Lower leg skin (tissue), 4 donors: ENCODE measurements around the gene NT5E. TPM values are rescaled to one million over a fixed set of nuclear protein-coding genes. Genes with fewer than 3 reads are reported as not detected.

Experiments
- DNase-seq, 2 donors: peaks; one replicate each; pipeline ENCODE4 v3.0.0-alpha.2; 2019; ENCODE audit warnings: low spot score in 2 of 2
- H3K4me3 ChIP-seq: fragments of 200-600 bp; sonication (generic); 2 replicates; pipeline ENCODE4 v1.5.1; 2017; ENCODE audit warnings: mild to moderate bottlenecking, low read depth; ENCODE audit not compliant: poor library complexity, severe bottlenecking
- POLR2A ChIP-seq, 2 donors: fragments of 450-650 bp; IDR thresholded peaks; one replicate each; pipeline ENCODE4 v1.6.1; 2016 to 2017; ENCODE audit warnings: antibody characterized with exemption in 2 of 2, mild to moderate bottlenecking in 1 of 2, moderate library complexity in 1 of 2
- WGBS, 2 donors: methylation state at CpG; one replicate each; pipeline ENCODE4 v1.1.5; 2018; 5-methylcytosine and 5-hydroxymethylcytosine counted together
- intact Hi-C: fragments of 100-400 bp; cut with DNase I; formaldehyde crosslinking; loops from one replicate; pipeline ENCODE4 v1.15.0; 2023; ENCODE audit warnings: low total_unique reads
- total RNA-seq, 4 donors: library from RNA; depleted of rRNA; stranded (reverse); fragments of >200 nt; gene quantifications; one replicate each; pipeline ENCODE4 v1.1.0, GENCODE V29; 2016
- TF ChIP-seq, protein P1 (sequence below), 3 donors: fragments of 450-650 bp; IDR thresholded peaks; one replicate each; pipeline ENCODE4 v1.5.1; 2016; ENCODE audit warnings: antibody characterized with exemption in 3 of 3, mild to moderate bottlenecking in 3 of 3, moderate library complexity in 2 of 3

The NT5E gene
- total RNA-seq, 4 donors from 2014 or later: 6.3 to 12.8 (median 9.2) TPM

DNA sequence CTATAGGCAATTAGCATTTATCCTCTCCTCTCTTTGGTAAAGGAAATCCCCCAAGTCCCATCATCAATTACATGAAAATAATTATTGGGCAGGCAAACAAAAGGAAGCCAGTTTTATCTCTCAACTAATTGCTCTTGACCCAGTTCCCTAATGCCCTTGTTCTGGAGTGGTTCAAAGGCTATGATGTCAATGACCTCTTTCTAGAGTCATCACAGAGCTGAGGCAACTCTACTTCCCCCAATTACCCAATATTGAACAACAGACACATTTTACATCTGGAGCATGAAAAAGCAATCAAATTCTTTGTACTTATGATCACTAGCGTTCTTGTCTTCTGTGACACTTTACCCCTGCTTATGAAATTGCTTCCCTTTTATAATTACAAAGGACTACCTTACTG is 43.5 kb downstream of the NT5E start:
- intact Hi-C loops: no loop called here
- WGBS, 2 donors: 90 to 91% methylated on average over 1 of the region's 1 CpG
- no peak overlapping the region for H3K4me3 ChIP-seq
- TF ChIP-seq, protein P1, sequence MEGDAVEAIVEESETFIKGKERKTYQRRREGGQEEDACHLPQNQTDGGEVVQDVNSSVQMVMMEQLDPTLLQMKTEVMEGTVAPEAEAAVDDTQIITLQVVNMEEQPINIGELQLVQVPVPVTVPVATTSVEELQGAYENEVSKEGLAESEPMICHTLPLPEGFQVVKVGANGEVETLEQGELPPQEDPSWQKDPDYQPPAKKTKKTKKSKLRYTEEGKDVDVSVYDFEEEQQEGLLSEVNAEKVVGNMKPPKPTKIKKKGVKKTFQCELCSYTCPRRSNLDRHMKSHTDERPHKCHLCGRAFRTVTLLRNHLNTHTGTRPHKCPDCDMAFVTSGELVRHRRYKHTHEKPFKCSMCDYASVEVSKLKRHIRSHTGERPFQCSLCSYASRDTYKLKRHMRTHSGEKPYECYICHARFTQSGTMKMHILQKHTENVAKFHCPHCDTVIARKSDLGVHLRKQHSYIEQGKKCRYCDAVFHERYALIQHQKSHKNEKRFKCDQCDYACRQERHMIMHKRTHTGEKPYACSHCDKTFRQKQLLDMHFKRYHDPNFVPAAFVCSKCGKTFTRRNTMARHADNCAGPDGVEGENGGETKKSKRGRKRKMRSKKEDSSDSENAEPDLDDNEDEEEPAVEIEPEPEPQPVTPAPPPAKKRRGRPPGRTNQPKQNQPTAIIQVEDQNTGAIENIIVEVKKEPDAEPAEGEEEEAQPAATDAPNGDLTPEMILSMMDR (IDR thresholded peaks at IDR 0.05): no peak
- no peak for TF ChIP-seq POLR2A (IDR thresholded peaks at IDR 0.05)
- no peak for DNase-seq

DNA sequence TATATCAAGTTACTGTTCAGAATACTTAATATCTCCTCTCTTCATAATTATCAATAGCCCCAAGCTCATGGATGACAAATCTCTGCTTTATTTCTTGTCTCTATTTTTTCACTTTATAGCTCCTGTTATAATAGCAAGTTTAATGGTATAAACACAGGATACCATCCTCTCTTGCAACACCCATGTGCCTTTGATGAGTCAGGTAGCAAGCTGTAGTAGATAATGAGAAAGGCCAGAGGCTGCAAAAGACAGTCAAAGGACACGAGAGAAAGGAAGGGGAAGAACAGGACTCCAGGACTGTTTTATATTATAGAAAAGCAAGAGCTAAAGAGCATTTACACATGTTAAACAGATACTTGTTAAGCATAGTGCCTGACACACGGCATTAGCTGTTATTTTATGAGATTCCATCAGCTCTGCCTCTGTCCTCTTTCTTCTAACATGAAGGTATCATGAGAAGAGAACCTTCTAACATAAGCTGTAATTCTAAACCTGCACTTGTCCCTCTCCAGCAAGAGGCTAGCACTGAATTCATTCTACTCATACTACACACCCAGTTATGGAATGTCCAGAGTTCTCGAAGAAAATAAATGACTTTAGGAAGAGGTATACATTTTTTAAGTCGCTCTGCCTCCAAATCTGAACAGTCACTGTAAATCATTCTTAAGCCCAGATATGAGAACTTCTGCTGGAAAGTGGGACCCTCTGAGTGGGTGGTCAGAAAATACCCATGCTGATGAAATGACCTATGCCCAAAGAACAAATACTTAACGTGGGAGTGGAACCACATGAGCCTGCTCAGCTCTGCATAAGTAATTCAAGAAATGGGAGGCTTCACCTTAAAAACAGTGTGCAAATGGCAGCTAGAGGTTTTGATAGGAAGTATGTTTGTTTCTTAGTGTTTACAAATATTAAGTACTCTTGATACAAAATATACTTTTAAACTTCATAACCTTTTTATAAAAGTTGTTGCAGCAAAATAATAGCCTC is 45.0 kb downstream of the NT5E start:
- no peak for DNase-seq
- 48 to 53% methylated on average over 5 of the region's 5 CpGs for WGBS, 2 donors
- H3K4me3 ChIP-seq: no peak overlapping the region
- no peak for TF ChIP-seq POLR2A (IDR thresholded peaks at IDR 0.05)
- TF ChIP-seq, protein P1 (IDR thresholded peaks at IDR 0.05): no peak
- intact Hi-C loops: no loop called here

DNA sequence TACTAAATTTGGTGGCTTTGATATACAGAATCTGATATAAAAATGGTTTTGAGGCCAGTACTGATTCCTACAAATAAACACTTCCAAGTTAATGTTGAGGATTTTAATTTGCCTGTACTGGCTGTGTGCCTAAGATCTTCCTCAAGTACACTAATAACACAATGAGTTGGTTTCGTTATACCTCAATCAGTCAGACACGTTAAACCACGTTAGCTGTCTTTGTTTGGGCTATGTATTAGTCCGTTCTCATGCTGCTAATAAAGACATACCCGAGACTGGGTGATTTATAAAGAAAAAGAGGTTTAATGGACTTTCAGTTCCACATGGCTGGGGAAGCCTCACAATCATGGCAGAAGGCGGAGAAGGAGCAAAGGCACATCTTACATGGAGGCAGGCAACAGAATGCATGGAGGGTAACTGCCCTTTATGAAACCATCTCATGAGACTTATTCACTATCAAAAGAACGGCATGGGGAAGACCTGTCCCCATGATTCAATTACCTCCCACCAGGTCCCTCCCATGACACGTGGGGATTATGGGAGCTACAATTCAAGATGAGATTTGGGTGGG is 46.2 kb downstream of the NT5E start:
- intact Hi-C loops: no loop called here
- WGBS, 2 donors: 73 to 88% methylated on average over 8 of the region's 8 CpGs

DNA sequence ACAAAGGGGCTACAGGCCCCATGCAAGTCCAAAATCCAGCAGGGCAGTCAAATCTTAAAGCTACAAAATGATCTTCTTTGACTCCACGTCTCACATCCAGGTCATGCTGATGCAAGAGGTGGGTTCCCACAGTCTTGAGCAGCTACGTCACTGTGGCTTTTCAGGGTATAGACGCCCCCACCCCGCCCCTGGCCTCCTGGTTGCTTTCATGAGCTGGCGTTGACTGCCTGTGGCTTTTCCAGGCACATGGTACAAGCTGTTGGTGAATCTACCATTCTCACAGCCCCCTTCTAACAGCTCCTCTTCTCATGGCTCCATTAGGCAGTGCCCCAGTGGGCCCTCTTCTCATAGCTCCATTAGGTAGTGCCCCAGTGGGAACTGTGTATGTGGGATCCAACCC is 47.0 kb downstream of the NT5E start:
- H3K4me3 ChIP-seq: no peak overlapping the region
- TF ChIP-seq POLR2A (IDR thresholded peaks at IDR 0.05): no peak
- TF ChIP-seq, protein P1 (IDR thresholded peaks at IDR 0.05): no peak
- no peak for DNase-seq
- intact Hi-C loops: no loop called here
- 85 to 93% methylated on average over 5 of the region's 5 CpGs for WGBS, 2 donors

More for the DNA sequence above, 46.2 kb downstream of the NT5E start:
- TF ChIP-seq POLR2A (IDR thresholded peaks at IDR 0.05): no peak
- TF ChIP-seq, protein P1 (IDR thresholded peaks at IDR 0.05): no peak
- no peak for DNase-seq
- no peak overlapping the region for H3K4me3 ChIP-seq

DNA sequence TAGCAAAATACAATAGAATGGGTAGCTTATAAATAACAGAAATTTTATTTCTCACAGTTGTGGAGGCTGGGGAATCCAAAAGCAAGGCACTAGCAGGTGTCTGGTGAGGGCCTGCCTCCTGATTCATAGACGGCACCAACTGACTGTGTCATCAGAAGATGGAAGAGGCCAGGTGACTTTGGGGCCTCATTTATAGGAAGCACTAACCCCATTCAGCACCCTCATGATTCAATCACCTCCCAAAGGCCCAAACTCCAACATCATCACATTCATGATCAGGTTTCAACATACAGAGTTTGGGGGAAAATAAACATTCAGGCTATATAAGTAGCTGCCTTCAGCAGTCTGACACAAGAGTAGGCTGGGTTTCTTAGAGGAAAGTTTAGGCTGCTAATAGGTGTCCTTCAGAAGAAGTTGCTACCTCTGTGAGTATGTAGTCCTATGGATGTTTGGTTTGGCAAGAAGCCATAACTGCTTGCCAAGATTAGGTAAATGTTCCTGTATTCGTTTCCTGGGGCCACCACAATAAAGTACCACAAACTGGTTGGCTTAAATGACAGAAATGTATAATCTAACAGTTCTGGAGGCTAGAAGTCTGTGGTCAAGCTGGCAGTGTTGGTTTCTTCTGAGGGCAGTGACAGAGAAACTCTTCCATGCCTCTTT is 48.8 kb downstream of the NT5E start:
- 54 to 58% methylated on average over 2 of the region's 2 CpGs for WGBS, 2 donors
- H3K4me3 ChIP-seq: no peak overlapping the region
- intact Hi-C loops: no loop called here
- TF ChIP-seq, protein P1 (IDR thresholded peaks at IDR 0.05): no peak
- no peak for TF ChIP-seq POLR2A (IDR thresholded peaks at IDR 0.05)
- no peak for DNase-seq
